T-cell (primary cell): ENCODE results near the gene NUBP2. TPM values are rescaled to one million over a fixed set of nuclear protein-coding genes. Genes with fewer than 3 reads are reported as not detected.

Source experiments
- ATAC-seq, 4 experiments: fragments of 200-7000 bp in 3 of 4; fragments of 150-1000 bp in 1 of 4; cut with Tn5 transposase; replicated peaks in 1 of 4; 1 replicate in 3 of 4; 2 replicates in 1 of 4; pipeline ENCODE4 v1.10.0; 2021; ENCODE audit warnings: moderate library complexity in 3 of 4, mild to moderate bottlenecking in 2 of 4, moderate number of reproducible peaks in 1 of 4
- CTCF ChIA-PET, 2 donors: fragments of 300-600 bp; sonication (Branson Sonifier 250); formaldehyde crosslinking; loops; one replicate each; lab custom pipeline; 2022; ENCODE audit warnings: antibody characterized with exemption in 2 of 2; lab: Charles Lee
- POLR2A ChIA-PET, 2 donors: fragments of 300-600 bp; sonication (Branson Sonifier 250); formaldehyde crosslinking; loops; one replicate each; lab custom pipeline; 2022; ENCODE audit warnings: antibody characterized with exemption in 2 of 2; lab: Charles Lee
- DNase-seq, 35 experiments: peaks; one replicate each; pipeline versions ENCODE4 v3.0.0 to v3.0.0-alpha.2; 2013 to 2023
- H3K27ac ChIP-seq: one replicate; pipeline ENCODE4 v1.5.1; 2013; ENCODE audit warnings: low read length
- H3K27me3 ChIP-seq, 2 experiments: replicated peaks in 1 of 2; 1 replicate in 1 of 2; 2 replicates in 1 of 2; pipeline versions ENCODE4 v1.6.1 to v1.7.0; 2013; ENCODE audit warnings: low read length in 1 of 2, mixed read lengths in 1 of 2; ENCODE audit not compliant: control insufficient read depth in 2 of 2, insufficient read depth in 2 of 2; ENCODE audit errors: extremely low read depth in 1 of 2
- H3K36me3 ChIP-seq, 2 donors: 1 replicate in 1 of 2; 2 replicates in 1 of 2; pipeline versions ENCODE4 v1.6.1 to v1.7.0; 2013; ENCODE audit warnings: low read length in 1 of 2; ENCODE audit not compliant: control insufficient read depth in 2 of 2, insufficient read depth in 1 of 2; ENCODE audit errors: extremely low read depth in 1 of 2
- H3K4me1 ChIP-seq, 2 experiments: 1 replicate in 1 of 2; 2 replicates in 1 of 2; pipeline versions ENCODE4 v1.6.1 to v1.7.0; 2013; ENCODE audit warnings: low read length in 2 of 2, mixed read lengths in 1 of 2; ENCODE audit not compliant: insufficient read depth in 2 of 2, control insufficient read depth in 1 of 2; ENCODE audit errors: extremely low read depth in 1 of 2
- H3K4me3 ChIP-seq, 2 donors: 1 replicate in 1 of 2; 2 replicates in 1 of 2; pipeline versions ENCODE4 v1.5.1 to v1.7.0; 2013; ENCODE audit warnings: mild to moderate bottlenecking in 2 of 2, low read length in 1 of 2, moderate library complexity in 1 of 2; ENCODE audit not compliant: control insufficient read depth in 1 of 2; ENCODE audit errors: extremely low read depth in 1 of 2
- H3K9me3 ChIP-seq: 2 replicates; pipeline ENCODE4 v1.7.0; 2013
- H3K27ac Mint-ChIP-seq, 2 donors: one replicate each; pipeline ENCODE4 v1.8.0; 2020 to 2021; ENCODE audit warnings: mild to moderate bottlenecking in 2 of 2, mixed read lengths in 2 of 2
- H3K27me3 Mint-ChIP-seq, 2 donors: one replicate each; pipeline ENCODE4 v1.8.0; 2021 to 2022; ENCODE audit warnings: mixed read lengths in 2 of 2
- H3K36me3 Mint-ChIP-seq: one replicate; pipeline ENCODE4 v1.8.0; 2021; ENCODE audit warnings: mixed read lengths
- H3K4me1 Mint-ChIP-seq, 3 donors: one replicate each; pipeline ENCODE4 v1.8.0; 2020 to 2022; ENCODE audit warnings: mixed read lengths in 3 of 3, mild to moderate bottlenecking in 1 of 3
- H3K4me3 Mint-ChIP-seq, 3 donors: one replicate each; pipeline ENCODE4 v1.8.0; 2020 to 2022; ENCODE audit warnings: mild to moderate bottlenecking in 3 of 3, mixed read lengths in 3 of 3, moderate library complexity in 3 of 3
- H3K9me3 Mint-ChIP-seq, 3 donors: one replicate each; pipeline ENCODE4 v1.8.0; 2020 to 2022; ENCODE audit warnings: mixed read lengths in 3 of 3
- WGBS: methylation state at CpG from one replicate; pipeline ENCODE4 v1.1.5; 2013; ENCODE audit warnings: missing lambda C conversion rate; ENCODE audit not compliant: insufficient coverage; 5-methylcytosine and 5-hydroxymethylcytosine counted together
- total RNA-seq, 35 experiments: library from RNA in 6 of 35; stranded (reverse) in 6 of 35; fragments of 120-200 nt in 1 of 35; gene quantifications; one replicate each; pipeline versions ENCODE4 v1.2.1 to v1.2.4 and lab custom pipeline; 2013 to 2026

NUBP2 gene
- total RNA-seq, 5 donors from 2014 or later (not counting 1 experiment from before 2014, with no cell fraction given): 41.2 to 77.0 (median 74.3) TPM

DNA sequence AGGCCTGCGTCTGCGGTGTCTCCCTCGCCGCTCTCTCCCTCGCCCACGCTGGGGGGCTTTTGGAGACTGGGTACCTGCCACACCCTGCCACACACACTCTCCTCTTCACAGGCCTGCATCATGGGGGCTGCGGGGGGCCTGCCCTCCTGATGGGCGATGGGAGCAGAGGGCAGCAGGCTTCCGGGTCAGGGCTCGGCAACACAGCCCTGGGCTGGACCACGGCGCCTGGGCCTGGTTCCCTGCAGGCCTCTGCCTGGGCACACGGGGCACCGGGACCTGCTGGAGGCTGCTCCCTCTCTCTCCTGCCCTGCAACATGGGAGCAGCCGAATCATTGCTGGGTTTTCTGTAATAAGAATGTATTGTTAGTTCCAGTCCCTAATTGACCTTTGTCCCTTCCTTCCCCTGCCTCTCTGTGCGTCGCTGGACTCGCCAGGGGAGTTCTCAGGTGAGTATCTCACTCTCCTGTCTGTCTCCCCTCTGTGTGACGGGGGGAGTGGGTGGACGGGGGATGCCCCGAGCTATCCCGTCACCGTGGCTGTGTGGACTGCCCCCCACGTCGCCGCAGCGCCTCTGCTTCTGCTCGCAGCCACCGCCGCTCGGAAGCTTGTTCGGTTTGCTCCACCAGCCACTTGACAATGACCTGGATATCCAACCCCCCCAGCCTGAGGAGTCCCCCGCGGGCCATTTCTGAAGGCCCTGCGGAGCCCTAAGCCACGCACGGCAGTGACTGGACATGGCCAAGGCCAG lies 24.9 kb upstream of the NUBP2 start:
- Mint-ChIP-seq H3K4me1 (peaks cover 6 to 20% (median 9%) of the 10 kb centered on the region in 3 donors), H3K36me3 (peaks cover 16% of the 10 kb centered on the region), H3K27ac (peak overlapping the region in 1 of 2 donors; percentile 77), H3K27me3 (no peaks in the 10 kb centered on the region), H3K9me3 (no peaks in the 10 kb centered on the region), H3K4me3 (no peak overlapping the region)
- 95% methylated on average over 18 of the region's 37 CpGs for WGBS
- ATAC-seq (no peak), DNase-seq (no peak)
- H3K27me3 ChIP-seq: no peaks in the 10 kb centered on the region
- peaks cover 0 to 14% of the 10 kb centered on the region in 2 experiments for H3K4me1 ChIP-seq
- H3K4me3 ChIP-seq: no peak overlapping the region
- CTCF ChIA-PET: no interaction called here
- no peaks in the 10 kb centered on the region for H3K9me3 ChIP-seq
- H3K27ac ChIP-seq: no peak overlapping the region
- POLR2A ChIA-PET: no interaction called here
- peaks cover 25 to 39% of the 10 kb centered on the region in 2 donors for H3K36me3 ChIP-seq

DNA sequence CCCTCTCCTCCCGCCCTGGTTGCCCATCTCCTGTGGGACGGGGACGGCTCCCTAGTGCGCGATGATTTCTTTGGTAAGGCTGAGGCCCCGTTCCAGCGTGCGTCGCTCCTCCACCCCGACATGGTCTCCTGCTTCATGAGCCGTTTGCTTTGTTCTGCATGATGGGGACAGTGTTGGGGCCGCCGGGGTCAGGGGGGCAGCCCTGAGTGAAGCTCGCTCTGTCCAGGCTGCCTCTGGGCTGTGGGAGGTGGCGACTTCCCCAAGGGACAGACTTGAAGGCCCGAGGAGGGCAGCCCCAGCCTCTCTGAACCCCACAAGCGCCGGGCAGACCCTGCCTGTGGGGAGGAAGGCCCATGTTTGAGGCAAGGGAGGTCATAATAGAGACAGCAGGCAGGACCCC lies 23.8 kb upstream of the NUBP2 start:
- H3K27ac ChIP-seq: no peak overlapping the region
- Mint-ChIP-seq H3K27ac (no peak overlapping the region), H3K9me3 (no peaks in the 10 kb centered on the region), H3K27me3 (no peaks in the 10 kb centered on the region), H3K4me1 (peaks cover 6 to 20% (median 9%) of the 10 kb centered on the region in 3 donors), H3K36me3 (peaks cover 14% of the 10 kb centered on the region), H3K4me3 (no peak overlapping the region)
- 98% methylated on average over 7 of the region's 18 CpGs for WGBS
- H3K4me3 ChIP-seq: no peak overlapping the region
- ATAC-seq (no peak), DNase-seq (no peak)
- H3K36me3 ChIP-seq: peaks cover 22 to 41% of the 10 kb centered on the region in 2 donors
- CTCF ChIA-PET: no interaction called here
- no peaks in the 10 kb centered on the region for H3K27me3 ChIP-seq
- H3K9me3 ChIP-seq: no peaks in the 10 kb centered on the region
- POLR2A ChIA-PET: no interaction called here
- H3K4me1 ChIP-seq: peaks cover 0 to 14% of the 10 kb centered on the region in 2 experiments

DNA sequence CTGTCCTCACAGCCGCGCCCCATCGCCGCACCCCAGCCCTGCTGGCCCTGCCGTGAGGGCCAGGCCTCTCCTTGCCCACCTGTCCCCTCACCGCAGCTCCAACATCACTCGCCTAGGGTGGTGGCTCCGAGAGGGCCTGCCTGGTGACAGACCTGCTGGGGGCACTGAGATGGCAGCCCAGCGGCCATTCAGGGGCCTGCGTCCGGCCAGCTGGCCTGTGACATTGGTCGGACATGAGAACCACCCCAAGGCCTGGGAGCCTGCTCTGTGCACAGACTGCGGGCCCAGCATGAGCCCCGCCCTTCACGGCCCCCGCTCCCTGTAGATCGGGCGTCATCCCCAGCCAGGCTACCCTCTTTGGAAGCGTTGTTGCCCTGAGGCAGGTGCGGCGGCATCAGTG lies 23.2 kb upstream of the NUBP2 start:
- H3K36me3 Mint-ChIP-seq: peaks cover 14% of the 10 kb centered on the region
- peaks cover 0 to 14% of the 10 kb centered on the region in 2 experiments for H3K4me1 ChIP-seq

DNA sequence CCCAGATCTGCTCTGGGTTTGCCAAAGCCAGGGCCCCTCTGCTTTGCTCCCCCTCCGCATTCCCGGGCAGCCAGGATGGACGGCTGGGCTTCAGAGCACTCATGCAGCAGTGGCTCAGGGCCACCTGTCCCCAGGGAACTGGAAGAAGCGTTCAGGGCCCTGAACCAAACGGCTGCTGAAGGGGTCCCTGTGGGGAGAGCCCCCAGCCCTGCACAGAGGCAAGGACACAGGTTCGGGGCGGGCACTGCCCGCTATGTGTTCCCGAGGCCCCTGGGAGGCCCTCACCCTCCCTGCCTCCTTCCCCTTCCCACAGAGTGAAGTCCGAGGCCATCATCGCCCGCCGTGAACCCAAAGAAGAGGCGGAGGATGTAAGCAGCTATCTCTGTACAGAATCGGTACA lies 21.8 kb upstream of the NUBP2 start:
- Histone ChIP-seq H3K4me3 (no peak overlapping the region), H3K27me3 (no peaks in the 10 kb centered on the region), H3K4me1 (peaks cover 0 to 14% of the 10 kb centered on the region in 2 experiments), H3K9me3 (no peaks in the 10 kb centered on the region), H3K27ac (no peak overlapping the region), H3K36me3 (peaks cover 25 to 47% of the 10 kb centered on the region in 2 donors)
- 96% methylated on average over 11 of the region's 15 CpGs for WGBS
- Mint-ChIP-seq H3K4me1 (peaks cover 0 to 15% (median 9%) of the 10 kb centered on the region in 3 donors), H3K27me3 (no peaks in the 10 kb centered on the region), H3K36me3 (peaks cover 12% of the 10 kb centered on the region), H3K27ac (no peak overlapping the region), H3K4me3 (no peak overlapping the region), H3K9me3 (no peaks in the 10 kb centered on the region)
- ATAC-seq (no peak), DNase-seq (no peak)
- POLR2A ChIA-PET: no interaction called here
- CTCF ChIA-PET: no interaction called here

More for the DNA sequence above, 23.2 kb upstream of the NUBP2 start:
- Mint-ChIP-seq H3K4me1 (peaks cover 6 to 20% (median 9%) of the 10 kb centered on the region in 3 donors), H3K27ac (no peak overlapping the region), H3K27me3 (no peaks in the 10 kb centered on the region), H3K9me3 (no peaks in the 10 kb centered on the region), H3K4me3 (no peak overlapping the region)
- no peak overlapping the region for H3K4me3 ChIP-seq
- DNase-seq: no peak
- 96% methylated on average over 19 of the region's 21 CpGs for WGBS
- POLR2A ChIA-PET: no interaction called here
- CTCF ChIA-PET: no interaction called here
- H3K27me3 ChIP-seq: no peaks in the 10 kb centered on the region
- H3K27ac ChIP-seq: no peak overlapping the region
- no peak for ATAC-seq
- H3K36me3 ChIP-seq: peaks cover 24 to 40% of the 10 kb centered on the region in 2 donors
- no peaks in the 10 kb centered on the region for H3K9me3 ChIP-seq

DNA sequence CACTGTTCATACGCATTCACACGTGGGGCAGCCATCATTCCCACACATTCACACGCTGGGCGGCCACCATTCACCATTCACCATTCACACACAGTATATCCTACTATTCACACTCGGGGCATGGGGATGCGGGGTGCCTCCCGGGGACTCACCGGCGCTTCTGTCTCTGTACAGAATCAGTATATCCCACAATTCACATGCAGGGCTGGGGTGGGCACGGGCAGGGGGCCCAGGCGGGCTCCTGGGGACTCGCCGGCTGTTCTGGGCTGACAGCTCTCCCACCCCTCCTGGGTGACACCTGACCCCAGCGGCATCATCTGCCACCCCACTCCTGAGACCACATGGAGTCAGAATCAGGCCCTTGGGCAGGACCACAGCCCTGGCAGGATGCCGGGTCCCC lies 21.0 kb upstream of the NUBP2 start:
- peaks cover 12% of the 10 kb centered on the region for H3K36me3 Mint-ChIP-seq

DNA sequence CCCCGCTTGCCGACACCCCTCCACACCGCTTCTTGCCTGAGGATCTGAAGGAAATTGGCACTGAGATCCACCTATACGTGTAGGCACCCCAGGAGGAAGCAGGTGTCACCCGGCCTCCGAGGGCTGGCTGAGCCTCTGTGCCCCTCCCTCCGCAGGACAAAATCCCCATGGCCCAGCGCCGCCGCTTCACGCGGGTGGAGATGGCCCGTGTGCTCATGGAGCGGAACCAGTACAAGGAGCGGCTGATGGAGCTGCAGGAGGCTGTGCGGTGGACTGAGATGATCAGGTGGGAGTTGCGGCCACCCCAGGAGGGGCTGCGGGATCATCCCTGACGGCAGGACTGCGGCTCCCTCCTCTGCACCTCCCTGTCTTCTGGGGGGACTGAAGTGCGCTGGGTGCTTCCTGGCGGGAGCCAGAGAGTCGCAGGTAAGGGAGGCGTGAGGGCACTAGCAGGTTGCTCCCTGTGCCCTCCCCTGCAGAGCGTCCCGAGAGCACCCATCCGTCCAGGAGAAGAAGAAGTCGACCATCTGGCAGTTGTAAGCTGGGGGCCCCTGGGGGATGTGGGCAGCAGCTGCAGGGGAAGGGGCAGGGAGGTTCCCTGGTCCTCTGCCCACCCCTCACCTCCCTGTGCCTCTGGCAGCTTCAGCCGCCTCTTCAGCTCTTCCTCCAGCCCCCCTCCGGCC lies 20.4 kb upstream of the NUBP2 start:
- H3K27me3 Mint-ChIP-seq: no peaks in the 10 kb centered on the region
- Histone ChIP-seq H3K36me3 (peaks cover 28 to 59% of the 10 kb centered on the region in 2 donors), H3K27ac (no peak overlapping the region), H3K4me1 (peaks cover 0 to 8% of the 10 kb centered on the region in 2 experiments), H3K27me3 (no peaks in the 10 kb centered on the region), H3K9me3 (no peaks in the 10 kb centered on the region), H3K4me3 (no peak overlapping the region)
- no peak overlapping the region for H3K27ac Mint-ChIP-seq
- WGBS: 97% methylated on average over 22 of the region's 30 CpGs
- CTCF ChIA-PET: no interaction called here
- no peak for ATAC-seq
- no peak overlapping the region for H3K4me3 Mint-ChIP-seq
- POLR2A ChIA-PET: no interaction called here
- DNase-seq: no peak
- peaks cover 14% of the 10 kb centered on the region for H3K36me3 Mint-ChIP-seq
- H3K4me1 Mint-ChIP-seq: peaks cover 0 to 6% (median 2%) of the 10 kb centered on the region in 3 donors
- H3K9me3 Mint-ChIP-seq: no peaks in the 10 kb centered on the region

More for the DNA sequence above, 21.0 kb upstream of the NUBP2 start:
- H3K27ac Mint-ChIP-seq: no peak overlapping the region
- no peak overlapping the region for H3K4me3 Mint-ChIP-seq
- H3K9me3 Mint-ChIP-seq: no peaks in the 10 kb centered on the region
- 95% methylated on average over 14 of the region's 15 CpGs for WGBS
- Histone ChIP-seq H3K27ac (no peak overlapping the region), H3K4me1 (peaks cover 0 to 14% of the 10 kb centered on the region in 2 experiments), H3K36me3 (peaks cover 28 to 53% of the 10 kb centered on the region in 2 donors), H3K4me3 (no peak overlapping the region), H3K27me3 (no peaks in the 10 kb centered on the region), H3K9me3 (no peaks in the 10 kb centered on the region)
- peaks cover 0 to 12% (median 7%) of the 10 kb centered on the region in 3 donors for H3K4me1 Mint-ChIP-seq
- DNase-seq: no peak
- POLR2A ChIA-PET: no interaction called here
- no peak for ATAC-seq
- CTCF ChIA-PET: no interaction called here
- H3K27me3 Mint-ChIP-seq: no peaks in the 10 kb centered on the region
